ENCODE data around the gene CFAP47.

DNA sequence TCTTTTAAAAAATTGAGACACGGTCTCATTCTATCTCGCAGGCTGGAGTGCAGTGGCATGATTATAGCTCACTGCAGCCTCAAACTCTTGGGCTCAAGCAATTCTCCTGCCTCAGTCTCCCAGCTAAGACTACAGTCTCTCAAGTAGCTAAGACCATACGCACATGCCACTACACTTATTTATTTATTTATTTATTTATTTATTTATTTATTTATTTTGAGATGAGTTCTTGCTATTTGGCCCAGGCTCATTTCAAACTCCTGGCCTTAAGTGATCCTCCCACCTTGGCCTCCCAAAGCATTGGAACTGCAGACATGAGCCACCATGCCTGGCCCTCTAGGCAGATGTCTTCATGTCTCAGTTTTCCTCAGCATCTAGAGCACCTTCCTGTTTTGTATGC lies 482.2 kb downstream of the CFAP47 start:
- TF ChIP-seq EZH2phosphoT487 (conservative IDR thresholded peaks at IDR 0.05; ENCODE audit: low read length), result no peak
- no peak for TF ChIP-seq CTCF (IDR thresholded peaks at IDR 0.05; ENCODE audit: insufficient read depth, low read length, poor library complexity, severe bottlenecking)

Measured in SU-DHL-6 (cell line).